HG03159 (cell line): ENCODE results near the gene PHGDH.

ENCODE experiments used
- ATAC-seq: cut with Tn5 transposase; IDR thresholded peaks from one replicate; pipeline ENCODE4 v1.9.1; 2021; ENCODE audit warnings: mild to moderate bottlenecking, moderate library complexity; ENCODE audit not compliant: unreplicated experiment

PHGDH gene

DNA sequence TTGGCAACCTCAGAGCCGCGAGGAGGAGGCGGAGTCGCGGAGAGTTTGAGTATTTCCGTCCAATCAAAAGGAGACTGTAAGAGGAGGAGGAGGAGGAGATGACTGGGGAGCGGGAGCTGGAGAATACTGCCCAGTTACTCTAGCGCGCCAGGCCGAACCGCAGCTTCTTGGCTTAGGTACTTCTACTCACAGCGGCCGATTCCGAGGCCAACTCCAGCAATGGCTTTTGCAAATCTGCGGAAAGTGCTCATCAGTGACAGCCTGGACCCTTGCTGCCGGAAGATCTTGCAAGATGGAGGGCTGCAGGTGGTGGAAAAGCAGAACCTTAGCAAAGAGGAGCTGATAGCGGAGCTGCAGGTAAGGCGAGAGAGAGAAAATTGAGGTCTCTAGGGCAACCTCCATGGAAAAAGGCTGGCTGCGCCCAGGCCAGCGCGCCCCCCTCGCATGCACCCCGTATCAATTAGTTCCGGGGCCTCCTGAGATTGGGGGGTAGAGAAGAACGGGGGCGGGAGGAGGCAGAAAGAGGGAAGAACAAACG lies at the start of gene PHGDH:
TSS of gene PHGDH (plus strand) at position 131 of the 538 bp plus-strand sequence. CDS start at position 220, 89 bp downstream.
- peak; percentile 59 for ATAC-seq

GRCh38 chr1:119662034-119662437 lies 49.7 kb upstream of the PHGDH start:
- ATAC-seq: peak; percentile 60

GRCh38 chr1:119664067-119664466 lies 47.7 kb upstream of the PHGDH start:
- no peak for ATAC-seq

- no peak for ATAC-seq
Observed at GRCh38 chr1:119667173-119667572, 44.6 kb upstream of the PHGDH start.

DNA sequence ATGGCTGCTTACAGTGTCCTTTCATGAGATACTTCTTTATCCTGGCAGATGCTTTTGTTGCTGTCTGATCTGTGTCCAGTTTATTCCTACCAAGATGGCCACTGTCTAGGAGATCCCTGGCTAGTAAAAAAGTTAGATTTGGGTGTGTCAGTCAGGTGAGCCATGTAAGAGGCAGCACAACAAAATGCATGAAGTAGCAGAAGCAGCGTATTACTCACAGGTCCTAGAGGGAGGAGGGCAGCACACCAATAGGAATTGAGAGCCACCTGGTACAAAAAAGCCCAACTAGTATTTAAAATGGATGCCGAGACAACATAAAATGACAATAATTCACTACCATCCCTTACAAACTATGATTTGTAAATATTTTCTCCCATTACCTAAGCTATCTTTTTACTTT lies 40.8 kb upstream of the PHGDH start:
- no peak for ATAC-seq

DNA sequence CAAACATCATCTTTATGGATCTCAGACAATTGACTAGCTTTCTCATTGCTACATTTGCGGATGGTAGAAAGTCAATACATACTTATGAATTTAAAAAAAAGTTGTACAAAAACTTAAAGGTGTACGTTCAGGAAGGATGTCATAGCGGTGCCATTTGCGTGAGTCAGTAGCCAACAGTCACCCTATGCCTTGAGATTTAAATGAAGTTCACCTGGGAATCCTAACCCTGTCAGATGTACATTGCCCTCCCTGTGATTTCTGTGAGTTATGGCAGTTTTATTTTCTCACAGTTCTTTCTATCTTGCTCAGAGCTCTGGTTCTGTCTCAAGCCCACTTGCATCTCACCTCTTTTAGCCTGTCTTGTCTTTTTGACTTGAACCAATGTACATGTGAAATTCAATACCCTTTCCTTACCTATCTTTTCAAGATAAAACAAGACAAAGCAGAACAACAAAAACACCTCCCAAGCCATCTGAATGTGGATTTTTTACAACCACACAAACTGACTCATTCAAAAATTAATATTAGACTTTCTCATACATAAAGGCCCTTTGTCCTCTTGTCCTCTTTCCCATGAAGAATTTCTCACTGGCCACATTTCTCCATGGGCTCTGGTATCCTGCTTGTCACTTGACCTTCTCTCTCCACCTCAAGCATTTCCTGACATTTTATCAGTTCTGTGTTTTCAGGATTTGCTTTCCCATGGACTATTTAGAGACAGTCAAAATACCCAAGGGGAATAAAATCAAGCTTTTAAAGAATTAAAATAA lies 38.4 kb upstream of the PHGDH start:
- ATAC-seq: no peak

GRCh38 chr1:119674111-119674526 lies 37.6 kb upstream of the PHGDH start:
- ATAC-seq: no peak

GRCh38 chr1:119674835-119675289 lies 36.9 kb upstream of the PHGDH start:
- ATAC-seq: no peak

- no peak for ATAC-seq
Observed at GRCh38 chr1:119675349-119676345, 36.1 kb upstream of the PHGDH start.

GRCh38 chr1:119676571-119677206 lies 35.0 kb upstream of the PHGDH start:
- ATAC-seq: no peak

DNA sequence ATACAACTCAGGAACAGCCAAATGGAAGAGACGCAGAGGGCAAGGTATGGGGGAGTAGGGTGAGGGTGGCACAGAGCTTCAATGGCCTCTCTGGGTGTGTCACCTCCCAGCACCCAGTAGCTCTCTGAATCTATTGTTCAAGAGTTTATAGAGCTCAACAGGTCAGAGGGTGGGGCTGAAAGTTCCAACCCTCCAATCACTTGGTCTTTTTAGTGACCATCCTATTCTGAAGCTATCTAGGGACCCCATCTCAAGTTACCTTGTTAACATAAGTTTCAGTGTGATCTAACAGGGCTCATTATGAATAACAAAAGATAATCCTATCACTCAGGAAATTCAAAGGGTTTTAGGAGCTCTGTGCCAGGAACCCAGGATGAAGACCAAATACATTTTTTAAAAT lies 32.5 kb upstream of the PHGDH start:
- no peak for ATAC-seq

- no peak for ATAC-seq
Observed at GRCh38 chr1:119680193-119680592, 31.5 kb upstream of the PHGDH start.

DNA sequence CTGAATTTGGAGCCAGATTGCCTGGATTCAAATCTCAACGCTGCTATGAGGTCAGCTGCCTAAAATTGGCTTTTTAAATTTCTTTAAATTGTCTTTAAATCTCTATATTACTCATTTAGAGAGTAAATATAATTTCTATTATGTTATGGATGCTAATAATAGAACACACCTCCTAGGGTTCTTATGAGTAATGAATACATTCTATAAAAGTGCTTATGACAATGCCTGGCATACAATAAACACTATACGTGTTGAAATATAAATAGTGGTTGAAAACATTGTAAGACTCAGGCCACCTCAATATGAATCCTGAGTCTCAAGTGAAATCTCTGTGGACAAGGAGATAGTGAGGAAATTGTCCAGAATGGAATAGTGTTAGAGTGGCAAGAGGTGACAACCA lies 31.0 kb upstream of the PHGDH start:
- no peak for ATAC-seq

- no peak for ATAC-seq
Observed at GRCh38 chr1:119681560-119681959, 30.2 kb upstream of the PHGDH start.

DNA sequence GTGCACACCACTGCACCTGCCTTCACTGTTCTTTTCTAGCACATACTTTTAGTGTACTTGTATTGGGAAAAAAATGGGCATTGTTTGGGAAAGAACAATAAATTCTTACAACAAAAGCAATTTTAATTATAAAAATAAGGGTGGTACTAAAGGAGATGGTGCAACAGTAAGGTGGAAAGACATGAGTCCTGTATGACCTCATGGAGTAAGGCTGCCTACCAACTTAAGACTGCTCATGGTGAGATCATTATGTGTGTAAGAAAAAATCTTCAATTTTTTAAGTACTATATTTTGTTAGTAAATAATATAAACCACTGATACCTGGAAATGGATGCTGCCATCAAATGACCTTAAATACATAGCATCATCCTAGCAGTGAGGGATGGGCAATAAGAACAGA lies 29.6 kb upstream of the PHGDH start:
- ATAC-seq: no peak

GRCh38 chr1:119683893-119684292 lies 27.8 kb upstream of the PHGDH start:
- no peak for ATAC-seq

GRCh38 chr1:119686661-119687060 lies 25.1 kb upstream of the PHGDH start:
- ATAC-seq: no peak

- ATAC-seq: no peak
Observed at GRCh38 chr1:119687434-119688079, 24.2 kb upstream of the PHGDH start.

DNA sequence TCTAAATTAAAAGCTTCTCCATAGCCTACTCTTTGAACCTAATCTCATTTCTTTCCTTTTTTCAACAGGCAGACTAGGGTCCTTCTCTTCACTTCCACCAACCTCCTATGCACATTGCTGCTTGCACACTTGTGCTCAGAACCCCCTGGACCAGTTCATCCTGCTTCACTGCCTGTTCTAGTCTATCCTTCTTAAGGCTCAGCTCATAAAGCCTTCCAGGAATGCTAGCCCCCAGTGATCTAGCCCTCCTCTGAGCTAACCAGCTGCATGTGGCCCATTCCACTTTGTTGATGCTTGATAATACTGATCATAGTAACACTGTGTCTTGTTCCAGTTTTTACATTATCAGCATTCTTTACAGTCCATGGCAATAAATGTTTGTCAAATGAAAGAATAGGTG lies 22.9 kb upstream of the PHGDH start:
- ATAC-seq: no peak

GRCh38 chr1:119689511-119689910 lies 22.2 kb upstream of the PHGDH start:
- no peak for ATAC-seq
